Adrenal gland (tissue), 5 donors: ENCODE data around the gene SLC7A6.

ENCODE experiments used
- POLR2A ChIP-seq, 2 donors: fragments of 450-650 bp; IDR thresholded peaks; one replicate each; pipeline ENCODE4 v1.6.1; 2017; ENCODE audit warnings: antibody characterized with exemption in 2 of 2, mild to moderate bottlenecking in 2 of 2, moderate library complexity in 1 of 2
- TF ChIP-seq, protein P1 (sequence below), 6 experiments: fragments of 450-650 bp in 4 of 6; fragments of 200-600 bp in 2 of 6; sonication (generic) in 1 of 6; IDR thresholded peaks; 1 replicate in 5 of 6; 2 replicates in 1 of 6; pipeline versions ENCODE4 v1.5.1 to v1.8.0; 2016 to 2021; ENCODE audit warnings: antibody characterized with exemption in 6 of 6, mild to moderate bottlenecking in 2 of 6, moderate library complexity in 1 of 6
- donor health status: DM: no; HTN: no; CAD: no.

DNA sequence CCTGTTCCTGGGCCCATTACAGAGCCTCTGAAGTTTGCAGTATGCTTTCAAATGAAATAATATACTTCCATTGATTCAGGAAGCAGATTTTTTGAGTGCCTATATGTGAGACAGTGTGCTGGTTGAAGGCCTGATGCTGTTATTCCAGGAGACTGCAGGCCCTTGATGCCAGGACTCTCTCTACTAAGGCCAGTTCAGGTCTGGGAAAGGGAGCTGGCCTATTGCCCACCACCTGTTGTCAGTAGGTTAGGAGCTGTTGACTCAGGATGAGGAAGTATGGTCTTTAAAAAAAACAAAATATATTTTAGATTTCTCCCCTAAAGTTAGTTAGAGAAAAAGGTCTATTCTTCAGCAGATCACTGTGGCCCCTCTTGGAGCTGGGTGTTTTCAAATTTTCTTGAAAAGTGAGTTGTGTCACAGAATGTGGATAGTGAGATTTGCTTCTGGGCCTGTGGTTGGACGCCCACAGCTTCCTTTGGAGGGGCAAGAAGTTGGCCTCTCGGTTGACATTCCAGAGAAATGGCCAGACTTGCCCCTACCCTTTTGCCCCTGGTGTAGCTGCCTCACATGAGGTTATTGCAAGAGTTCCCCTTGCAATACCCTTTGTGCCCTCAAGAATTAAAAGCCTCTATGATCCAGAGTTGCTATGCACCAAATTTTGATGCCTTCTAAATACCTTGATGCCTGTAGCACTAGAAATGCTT lies 36.3 kb upstream of the SLC7A6 start:
- TF ChIP-seq, protein P1, sequence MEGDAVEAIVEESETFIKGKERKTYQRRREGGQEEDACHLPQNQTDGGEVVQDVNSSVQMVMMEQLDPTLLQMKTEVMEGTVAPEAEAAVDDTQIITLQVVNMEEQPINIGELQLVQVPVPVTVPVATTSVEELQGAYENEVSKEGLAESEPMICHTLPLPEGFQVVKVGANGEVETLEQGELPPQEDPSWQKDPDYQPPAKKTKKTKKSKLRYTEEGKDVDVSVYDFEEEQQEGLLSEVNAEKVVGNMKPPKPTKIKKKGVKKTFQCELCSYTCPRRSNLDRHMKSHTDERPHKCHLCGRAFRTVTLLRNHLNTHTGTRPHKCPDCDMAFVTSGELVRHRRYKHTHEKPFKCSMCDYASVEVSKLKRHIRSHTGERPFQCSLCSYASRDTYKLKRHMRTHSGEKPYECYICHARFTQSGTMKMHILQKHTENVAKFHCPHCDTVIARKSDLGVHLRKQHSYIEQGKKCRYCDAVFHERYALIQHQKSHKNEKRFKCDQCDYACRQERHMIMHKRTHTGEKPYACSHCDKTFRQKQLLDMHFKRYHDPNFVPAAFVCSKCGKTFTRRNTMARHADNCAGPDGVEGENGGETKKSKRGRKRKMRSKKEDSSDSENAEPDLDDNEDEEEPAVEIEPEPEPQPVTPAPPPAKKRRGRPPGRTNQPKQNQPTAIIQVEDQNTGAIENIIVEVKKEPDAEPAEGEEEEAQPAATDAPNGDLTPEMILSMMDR (IDR thresholded peaks at IDR 0.05) = peak in 1 of 6 experiments; percentile 5
- TF ChIP-seq POLR2A (IDR thresholded peaks at IDR 0.05) = no peak
